Measurements from ENCODE around the gene LRRC9. TPM values are rescaled to one million over a fixed set of nuclear protein-coding genes. Genes with fewer than 3 reads are reported as not detected.

The LRRC9 gene
- total RNA-seq, 1 experiment from 2014 or later = not detected

DNA sequence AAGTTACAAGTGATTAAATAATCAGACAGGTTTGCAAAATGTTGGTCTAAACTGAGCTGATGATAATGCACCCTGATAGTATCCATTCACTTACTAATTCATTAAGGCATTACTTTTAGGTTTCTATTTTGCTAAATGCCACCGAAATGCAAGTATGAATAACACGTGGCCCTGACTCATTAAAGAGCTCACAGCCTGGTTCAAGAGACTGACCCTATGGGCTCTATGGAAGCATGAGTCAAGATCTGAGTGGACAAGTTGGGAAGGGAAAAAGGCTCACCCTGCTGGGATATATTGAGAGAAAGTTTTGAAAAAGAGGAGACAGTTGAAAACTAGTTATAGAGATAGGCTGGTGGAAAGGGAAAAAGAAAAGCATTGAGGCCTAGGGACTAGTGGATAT is 14.8 kb upstream of the LRRC9 start:
- Histone ChIP-seq H3K36me3 (ENCODE audit: low read depth) (no peaks in the 10 kb centered on the region), H3K79me2 (ENCODE audit: low read depth) (no peaks in the 10 kb centered on the region), H2AFZ (no peak overlapping the region), H3K9me2 (ENCODE audit: insufficient read depth) (no peaks in the 10 kb centered on the region), H3K27me3 (ENCODE audit: insufficient read depth, low read depth) (no peaks in the 10 kb centered on the region), H3F3A (ENCODE audit: insufficient read depth, low read depth) (no peaks in the 10 kb centered on the region), H3K4me3 (no peak overlapping the region), H3K4me1 (replicated peaks; ENCODE audit: insufficient read depth) (no peaks in the 10 kb centered on the region), H3K9me3 (ENCODE audit: insufficient read depth, low read depth) (no peaks in the 10 kb centered on the region), H3K27ac (no peak overlapping the region), H3K4me2 (no peak overlapping the region), H4K20me1 (ENCODE audit: insufficient read depth) (no peaks in the 10 kb centered on the region)
- no peak for DNase-seq
- ChIA-PET POLR2A (ENCODE audit: unreplicated experiment) (no interaction called here), CTCF (no interaction called here)
- intact Hi-C loops (cut with micrococcal nuclease; ENCODE audit: unreplicated experiment) = no loop called here
- no TSS peak for BruUV-seq (replicated peaks)
- TF ChIP-seq EZH2 (IDR thresholded peaks at IDR 0.05; ENCODE audit: low read depth) = no peak
- no peak for TF ChIP-seq CTCF (conservative IDR thresholded peaks at IDR 0.05)

- H3K9me2 ChIP-seq (ENCODE audit: insufficient read depth) = no peaks in the 10 kb centered on the region; the same call in 1 of the 2 replicates
- CTCF ChIA-PET = no interaction called here
- intact Hi-C loops (cut with micrococcal nuclease; ENCODE audit: unreplicated experiment) = loop anchor here (10.0 kb wide), 1 partner anchor 888 kb away; no protein-coding TSS in a partner anchor
- H3K27me3 ChIP-seq (ENCODE audit: insufficient read depth, low read depth) = no peaks in the 10 kb centered on the region
- POLR2A ChIA-PET (ENCODE audit: unreplicated experiment) = interaction anchor here (0.6 kb wide), 1 partner anchor 116 kb away, joined by 5 read pairs; no protein-coding TSS in a partner anchor
- no peak overlapping the region for H2AFZ ChIP-seq
- no peak overlapping the region for H3K4me2 ChIP-seq
- TF ChIP-seq CTCF (conservative IDR thresholded peaks at IDR 0.05) = no peak
- no peak for TF ChIP-seq EZH2 (IDR thresholded peaks at IDR 0.05; ENCODE audit: low read depth)
- no peaks in the 10 kb centered on the region for H3F3A ChIP-seq (ENCODE audit: insufficient read depth, low read depth)
- H3K36me3 ChIP-seq (ENCODE audit: low read depth) = no peaks in the 10 kb centered on the region
- no peaks in the 10 kb centered on the region for H4K20me1 ChIP-seq (ENCODE audit: insufficient read depth)
- no peaks in the 10 kb centered on the region for H3K4me1 ChIP-seq (replicated peaks; ENCODE audit: insufficient read depth)
- no peak for DNase-seq
- no peak overlapping the region for H3K27ac ChIP-seq
- no peak overlapping the region for H3K4me3 ChIP-seq
- H3K79me2 ChIP-seq (ENCODE audit: low read depth) = no peaks in the 10 kb centered on the region
- BruUV-seq (replicated peaks) = no TSS peak
- H3K9me3 ChIP-seq (ENCODE audit: insufficient read depth, low read depth) = no peaks in the 10 kb centered on the region; the same call in 1 of the 2 replicates
Observed at GRCh38 chr14:59912443-59912842, 7.5 kb upstream of the LRRC9 start.

- Histone ChIP-seq H3K4me2 (no peak overlapping the region), H3K9me3 (ENCODE audit: insufficient read depth, low read depth) (no peaks in the 10 kb centered on the region; the same call in 1 of the 2 replicates), H3K4me1 (replicated peaks; ENCODE audit: insufficient read depth) (no peaks in the 10 kb centered on the region), H3K4me3 (no peak overlapping the region), H3K36me3 (ENCODE audit: low read depth) (no peaks in the 10 kb centered on the region), H3K27me3 (ENCODE audit: insufficient read depth, low read depth) (no peaks in the 10 kb centered on the region), H3K9me2 (ENCODE audit: insufficient read depth) (no peaks in the 10 kb centered on the region; the same call in 1 of the 2 replicates), H2AFZ (no peak overlapping the region), H3F3A (ENCODE audit: insufficient read depth, low read depth) (no peaks in the 10 kb centered on the region), H4K20me1 (ENCODE audit: insufficient read depth) (no peaks in the 10 kb centered on the region), H3K27ac (no peak overlapping the region), H3K79me2 (ENCODE audit: low read depth) (no peaks in the 10 kb centered on the region)
- ChIA-PET CTCF (no interaction called here), POLR2A (ENCODE audit: unreplicated experiment) (no interaction called here)
- DNase-seq = no peak
- no TSS peak for BruUV-seq (replicated peaks)
- TF ChIP-seq EZH2 (IDR thresholded peaks at IDR 0.05; ENCODE audit: low read depth) (no peak), CTCF (conservative IDR thresholded peaks at IDR 0.05) (no peak)
- intact Hi-C loops (cut with micrococcal nuclease; ENCODE audit: unreplicated experiment) = loop anchor here (10.0 kb wide), 1 partner anchor 888 kb away; no protein-coding TSS in a partner anchor
Observed at GRCh38 chr14:59913187-59913586, 6.8 kb upstream of the LRRC9 start.

All from PC-9 (cell line).